WERI-Rb-1 (cell line): Measurements from ENCODE around the gene SMIM41.

Experiments
- DNase-seq: peaks from one replicate; pipeline ENCODE4 v3.0.0-alpha.2; 2020
- H3K27ac ChIP-seq: fragments of 250-450 bp; sonication (Bioruptor Pico); 2 replicates; pipeline ENCODE4 v1.5.1; 2020; ENCODE audit warnings: mild to moderate bottlenecking, moderate library complexity
- H3K27me3 ChIP-seq: fragments of 250-450 bp; sonication (Bioruptor Pico); 2 replicates; pipeline ENCODE4 v1.5.1; 2021; ENCODE audit warnings: mild to moderate bottlenecking, low read depth, moderate library complexity; ENCODE audit not compliant: insufficient read depth, severe bottlenecking
- H3K36me3 ChIP-seq: fragments of 250-450 bp; sonication (Bioruptor Pico); 2 replicates; pipeline ENCODE4 v1.5.1; 2020; ENCODE audit warnings: mild to moderate bottlenecking, moderate library complexity
- H3K4me3 ChIP-seq: 2 replicates; pipeline ENCODE4 v1.5.1; 2011; ENCODE audit warnings: low read depth, mild to moderate bottlenecking, control low read depth, low read length
- H3K9me3 ChIP-seq: fragments of 250-450 bp; sonication (Bioruptor Pico); 2 replicates; pipeline ENCODE4 v1.5.1; 2021; ENCODE audit warnings: mild to moderate bottlenecking, moderate library complexity; ENCODE audit not compliant: severe bottlenecking
- TF ChIP-seq, protein P1 (sequence below): IDR thresholded peaks from 2 replicates; pipeline ENCODE4 v1.5.1; 2011; ENCODE audit warnings: low read depth, mild to moderate bottlenecking, control low read depth, inconsistent platforms, low read length

SMIM41 gene

DNA sequence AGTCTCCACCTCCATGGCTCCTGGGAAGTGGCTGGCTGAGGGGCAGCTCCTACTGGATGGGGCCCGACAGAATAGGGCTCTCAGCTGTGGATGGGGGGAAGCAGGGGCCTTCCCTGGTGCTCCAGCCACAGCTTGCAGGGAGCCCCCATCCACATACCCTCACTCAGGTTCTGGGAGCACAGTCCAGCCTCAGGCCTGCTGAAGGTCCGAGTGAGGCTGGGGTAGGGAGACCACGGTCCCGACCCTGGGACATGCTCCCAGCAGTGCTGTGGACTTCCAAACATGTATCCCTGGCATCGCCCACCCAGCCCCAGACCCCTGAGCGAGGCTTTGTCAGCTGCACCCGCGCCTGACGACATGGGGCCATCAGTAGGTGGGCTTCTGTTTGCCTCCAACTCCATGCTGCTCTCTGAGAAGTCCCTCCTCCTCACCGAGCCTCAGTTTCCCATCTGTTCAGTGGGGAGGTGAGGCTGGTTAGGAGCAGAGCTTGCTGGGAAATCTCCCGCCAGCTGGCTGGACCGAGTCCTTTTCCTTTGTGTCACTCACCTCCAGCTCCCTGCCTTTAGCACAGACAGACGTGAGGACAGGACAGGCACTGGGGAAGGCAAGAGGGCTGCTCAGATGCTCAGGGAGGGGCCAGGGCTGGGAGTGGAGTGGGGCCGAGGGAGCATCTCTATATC lies 18.9 kb upstream of the SMIM41 start:
- Histone ChIP-seq H3K27ac (no peak overlapping the region), H3K27me3 (no peaks in the 10 kb centered on the region), H3K9me3 (no peaks in the 10 kb centered on the region), H3K36me3 (peaks cover 26% of the 10 kb centered on the region), H3K4me3 (no peak overlapping the region)
- TF ChIP-seq, protein P1, sequence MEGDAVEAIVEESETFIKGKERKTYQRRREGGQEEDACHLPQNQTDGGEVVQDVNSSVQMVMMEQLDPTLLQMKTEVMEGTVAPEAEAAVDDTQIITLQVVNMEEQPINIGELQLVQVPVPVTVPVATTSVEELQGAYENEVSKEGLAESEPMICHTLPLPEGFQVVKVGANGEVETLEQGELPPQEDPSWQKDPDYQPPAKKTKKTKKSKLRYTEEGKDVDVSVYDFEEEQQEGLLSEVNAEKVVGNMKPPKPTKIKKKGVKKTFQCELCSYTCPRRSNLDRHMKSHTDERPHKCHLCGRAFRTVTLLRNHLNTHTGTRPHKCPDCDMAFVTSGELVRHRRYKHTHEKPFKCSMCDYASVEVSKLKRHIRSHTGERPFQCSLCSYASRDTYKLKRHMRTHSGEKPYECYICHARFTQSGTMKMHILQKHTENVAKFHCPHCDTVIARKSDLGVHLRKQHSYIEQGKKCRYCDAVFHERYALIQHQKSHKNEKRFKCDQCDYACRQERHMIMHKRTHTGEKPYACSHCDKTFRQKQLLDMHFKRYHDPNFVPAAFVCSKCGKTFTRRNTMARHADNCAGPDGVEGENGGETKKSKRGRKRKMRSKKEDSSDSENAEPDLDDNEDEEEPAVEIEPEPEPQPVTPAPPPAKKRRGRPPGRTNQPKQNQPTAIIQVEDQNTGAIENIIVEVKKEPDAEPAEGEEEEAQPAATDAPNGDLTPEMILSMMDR = no peak
- no peak for DNase-seq

DNA sequence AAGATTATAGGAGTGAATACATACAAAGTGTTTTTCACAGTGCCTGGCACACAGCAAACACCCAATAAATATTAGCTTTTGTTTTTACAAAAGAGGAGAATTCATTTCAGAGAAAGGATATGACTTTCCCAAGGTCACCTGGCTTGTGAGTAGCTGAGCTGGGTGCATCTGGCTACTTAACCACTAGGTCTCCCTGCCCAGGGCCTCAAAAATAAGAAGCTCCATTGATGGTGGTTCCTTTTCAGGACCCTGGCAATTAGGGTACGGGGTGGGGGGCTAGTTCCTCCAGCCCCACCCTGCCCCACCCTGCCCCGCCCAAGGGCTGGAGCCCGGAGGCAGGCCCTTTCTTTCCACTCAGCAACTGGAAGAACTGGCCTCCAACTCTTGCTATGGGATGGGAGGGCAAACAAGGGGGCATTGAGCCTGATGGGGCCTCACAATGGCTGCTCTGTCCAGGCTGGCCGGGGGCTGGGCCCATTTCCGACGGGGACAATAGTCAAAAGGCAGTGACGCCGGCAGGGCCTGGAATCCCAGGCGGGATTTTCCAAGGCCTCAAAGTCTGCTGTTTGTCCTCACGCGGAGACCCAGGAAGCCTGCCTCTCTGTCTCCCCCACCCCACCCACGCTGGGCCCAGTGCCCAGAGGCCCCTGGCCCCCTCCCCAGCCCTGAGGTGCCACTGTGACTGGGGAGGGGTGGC lies 17.9 kb upstream of the SMIM41 start:
- TF ChIP-seq, protein P1 = no peak
- Histone ChIP-seq H3K27ac (no peak overlapping the region), H3K27me3 (no peaks in the 10 kb centered on the region), H3K36me3 (peaks cover 23% of the 10 kb centered on the region), H3K4me3 (no peak overlapping the region), H3K9me3 (no peaks in the 10 kb centered on the region)
- no peak for DNase-seq

DNA sequence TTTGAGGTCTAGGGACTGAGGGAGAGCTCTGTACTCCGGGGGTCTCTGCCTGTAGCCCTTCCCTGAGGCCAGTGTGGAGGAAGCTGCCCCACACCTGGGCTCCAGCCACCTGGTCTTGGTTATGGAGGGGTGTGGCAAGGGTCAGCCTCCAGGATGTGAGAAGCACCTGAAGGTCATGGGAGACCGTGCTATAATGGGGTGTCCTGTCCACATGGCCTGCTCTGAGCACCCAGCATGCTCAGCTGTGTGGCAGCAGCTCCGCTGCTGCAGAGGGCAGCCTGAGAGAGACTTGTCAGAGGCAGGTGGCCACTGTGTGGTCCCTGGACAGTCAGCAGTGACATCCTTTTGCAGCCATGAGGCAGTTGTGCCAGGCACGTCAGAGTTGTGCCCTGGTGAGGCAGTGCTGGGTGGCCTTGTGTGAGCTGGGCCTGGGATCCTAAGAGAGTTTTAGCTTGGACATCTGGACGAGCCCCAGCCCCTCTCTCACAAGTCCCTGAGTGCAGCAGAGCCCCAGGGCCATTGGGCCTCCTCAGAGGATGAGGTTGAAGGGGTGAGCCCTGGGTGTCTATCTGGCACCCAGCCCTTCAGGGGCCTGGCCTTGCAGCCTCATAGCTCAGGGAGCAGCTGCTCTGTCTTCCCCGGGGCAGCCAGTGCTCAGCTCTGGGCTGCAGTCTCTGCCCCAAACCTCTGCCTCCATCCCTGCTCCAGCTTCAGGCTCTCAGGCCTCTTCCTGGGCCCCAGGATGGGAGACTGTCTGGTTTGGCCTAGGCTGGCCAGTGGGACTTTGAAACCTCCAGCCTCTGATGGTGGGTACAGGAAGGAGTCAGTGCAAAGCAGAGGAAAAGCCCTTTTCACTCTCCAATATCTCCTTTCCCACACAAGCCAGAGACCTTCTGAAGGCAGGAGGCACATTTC lies 17.1 kb upstream of the SMIM41 start:
- Histone ChIP-seq H3K4me3 (no peak overlapping the region), H3K27ac (no peak overlapping the region), H3K36me3 (peaks cover 16% of the 10 kb centered on the region), H3K9me3 (no peaks in the 10 kb centered on the region), H3K27me3 (no peaks in the 10 kb centered on the region)
- TF ChIP-seq, protein P1 = no peak
- no peak for DNase-seq

DNA sequence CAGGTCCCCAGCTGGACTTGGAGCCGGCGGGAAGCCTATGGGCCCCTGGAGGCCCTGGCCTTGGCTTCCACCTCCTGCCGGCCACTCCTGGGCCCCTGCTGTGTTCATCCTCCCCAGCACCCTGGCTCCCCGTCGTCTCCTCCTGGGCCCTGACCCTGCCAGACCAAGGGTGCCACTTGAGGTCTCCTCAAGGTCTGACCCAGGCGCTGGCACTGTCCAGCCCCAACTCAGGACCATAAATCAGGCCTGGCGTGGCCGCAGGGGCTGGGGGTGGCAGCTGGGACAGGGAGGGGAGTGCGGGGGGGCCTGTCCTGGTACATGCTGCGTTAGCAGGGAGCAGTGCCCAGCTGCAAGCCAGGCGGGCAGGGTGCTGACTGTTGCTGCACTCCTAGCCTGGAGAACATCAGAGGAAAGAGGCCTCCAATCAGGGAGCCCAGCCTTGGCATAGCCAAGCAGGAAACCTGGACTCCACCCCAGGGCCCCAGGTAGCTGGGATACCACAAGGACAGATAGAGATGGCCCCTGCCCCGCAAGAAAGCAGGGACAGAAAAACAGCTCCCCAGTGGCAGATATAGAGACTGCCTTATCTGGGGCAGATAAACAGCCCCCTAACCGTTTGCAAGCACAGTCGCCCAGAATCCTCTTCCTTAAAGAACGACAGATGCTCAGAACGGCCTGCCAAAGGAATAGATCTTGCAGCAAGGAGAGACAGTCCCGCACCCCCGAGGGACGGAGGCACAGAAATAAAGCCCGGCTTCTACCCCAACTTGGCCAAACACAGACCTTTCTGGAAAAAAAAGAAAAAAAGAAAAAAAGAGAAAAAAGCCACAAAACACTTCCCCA lies 16.2 kb upstream of the SMIM41 start:
- H3K36me3 ChIP-seq = peaks cover 8% of the 10 kb centered on the region; the same call in 1 of the 2 replicates
- H3K9me3 ChIP-seq = no peaks in the 10 kb centered on the region
- no peak for DNase-seq
- H3K4me3 ChIP-seq = no peak overlapping the region
- H3K27ac ChIP-seq = no peak overlapping the region
- no peaks in the 10 kb centered on the region for H3K27me3 ChIP-seq
- TF ChIP-seq, protein P1 = no peak

DNA sequence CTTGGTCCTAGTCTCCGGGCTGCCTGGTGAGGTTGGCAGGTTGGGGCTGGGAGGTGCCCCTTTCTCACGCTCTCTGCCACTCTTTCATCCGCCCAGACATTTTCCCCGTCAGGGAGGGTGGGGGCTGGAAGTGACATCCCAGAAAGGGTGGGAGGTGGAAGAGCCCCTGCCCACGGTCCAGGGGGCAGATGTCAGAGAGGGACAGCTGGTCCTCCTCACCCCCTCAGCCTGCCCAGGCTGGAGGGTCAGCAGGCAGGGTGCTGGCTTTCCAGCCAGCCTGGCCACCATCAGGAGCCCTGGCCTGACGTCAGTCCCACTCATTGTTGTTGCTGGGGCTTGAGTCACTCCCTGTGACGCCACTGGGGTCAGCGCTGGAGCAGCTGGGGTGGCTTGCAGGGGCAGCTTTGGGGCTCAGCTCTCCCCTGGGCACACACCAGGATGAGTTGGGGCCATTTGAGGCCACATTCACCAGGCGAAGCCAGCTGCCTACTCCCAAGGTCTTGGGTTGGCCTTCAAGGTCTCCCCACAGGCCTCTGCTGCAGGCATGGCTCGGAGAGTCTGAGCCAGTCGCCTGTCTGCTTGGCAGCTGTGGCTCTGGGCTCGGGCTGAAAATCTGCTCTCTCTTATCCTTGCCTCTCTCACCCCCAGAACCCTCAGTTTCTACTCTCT lies 15.4 kb upstream of the SMIM41 start:
- no peak for DNase-seq
- TF ChIP-seq, protein P1 = no peak
- Histone ChIP-seq H3K27ac (no peak overlapping the region), H3K36me3 (0 out of 2 replicates have a peak, but pooled peaks cover 4% of the 10 kb centered on the region), H3K27me3 (no peaks in the 10 kb centered on the region), H3K9me3 (peaks cover 3% of the 10 kb centered on the region), H3K4me3 (no peak overlapping the region)
